NCI-H2196 (cell line): ENCODE results near the gene MTREX.

Experiments used
- DNase-seq: peaks from one replicate; lab custom pipeline; 2025; ENCODE audit not compliant: unreplicated experiment; lab: John Stamatoyannopoulos, UW

Gene MTREX

DNA sequence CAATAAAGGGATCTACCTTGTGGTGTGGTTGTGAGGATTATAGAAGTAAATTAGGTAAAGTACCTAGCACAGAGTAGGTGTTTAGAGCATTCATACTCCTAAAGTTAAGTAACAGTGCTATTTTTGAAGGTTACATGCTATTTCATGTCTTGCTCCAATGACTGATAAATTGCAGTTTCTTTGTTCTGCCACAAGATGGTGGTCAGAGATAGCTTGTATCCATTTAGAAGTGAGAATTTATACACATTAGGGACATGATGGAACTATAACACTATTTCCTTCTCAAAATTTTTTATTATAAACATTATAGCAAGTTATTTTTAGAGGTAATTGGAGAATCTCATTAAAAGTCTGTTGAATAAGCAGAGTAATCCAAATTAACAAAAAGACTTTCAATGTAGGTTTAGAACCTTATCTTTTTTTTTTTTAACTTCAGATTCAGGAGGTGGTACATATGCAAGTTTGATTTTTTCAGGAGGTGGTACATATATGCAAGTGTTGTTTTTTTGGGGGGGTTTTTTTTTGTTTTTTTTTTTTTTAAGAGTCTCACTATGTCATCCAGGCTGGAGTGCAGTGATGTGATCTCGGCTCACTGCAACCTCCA lies 17.1 kb downstream of the MTREX start:
- peak; percentile 9 for DNase-seq

DNA sequence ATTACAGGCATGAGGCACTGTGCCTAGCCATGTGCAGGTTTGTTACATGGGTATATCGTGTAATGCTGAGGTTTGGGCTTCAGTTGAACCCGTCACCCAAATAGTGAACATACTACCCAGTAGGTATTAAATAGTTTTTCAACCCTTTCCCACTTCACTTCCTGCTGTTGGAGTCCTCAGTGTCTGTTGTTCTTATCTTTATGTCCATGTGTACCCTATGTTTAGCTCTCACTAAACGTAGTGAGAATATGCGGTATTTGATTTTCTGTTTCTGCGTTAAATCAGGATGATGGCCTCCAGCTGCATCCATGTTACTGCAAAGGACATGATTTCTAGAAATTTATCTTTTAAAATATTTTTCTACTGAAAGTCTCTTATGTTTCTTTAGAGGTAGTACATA lies 17.8 kb downstream of the MTREX start:
- no peak for DNase-seq

DNA sequence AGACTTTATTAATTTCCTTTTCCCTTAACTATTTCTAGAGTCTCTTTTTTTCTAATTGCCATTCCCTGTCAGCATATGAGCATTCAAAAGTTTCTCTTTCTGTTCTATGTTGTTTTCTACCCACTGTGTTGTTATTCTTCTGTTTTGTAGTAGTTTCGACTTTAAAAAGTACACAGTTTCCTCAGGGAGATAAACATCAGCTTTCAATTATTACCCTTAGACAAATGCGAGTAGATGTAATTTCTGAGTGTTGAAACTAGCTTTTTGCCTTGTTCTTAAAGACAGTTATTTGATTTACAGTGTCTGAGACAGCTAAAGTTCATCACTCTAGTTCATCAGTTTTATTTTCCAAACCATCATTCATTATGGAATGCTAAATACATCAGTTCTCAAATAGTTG lies 19.5 kb downstream of the MTREX start:
- no peak for DNase-seq

DNA sequence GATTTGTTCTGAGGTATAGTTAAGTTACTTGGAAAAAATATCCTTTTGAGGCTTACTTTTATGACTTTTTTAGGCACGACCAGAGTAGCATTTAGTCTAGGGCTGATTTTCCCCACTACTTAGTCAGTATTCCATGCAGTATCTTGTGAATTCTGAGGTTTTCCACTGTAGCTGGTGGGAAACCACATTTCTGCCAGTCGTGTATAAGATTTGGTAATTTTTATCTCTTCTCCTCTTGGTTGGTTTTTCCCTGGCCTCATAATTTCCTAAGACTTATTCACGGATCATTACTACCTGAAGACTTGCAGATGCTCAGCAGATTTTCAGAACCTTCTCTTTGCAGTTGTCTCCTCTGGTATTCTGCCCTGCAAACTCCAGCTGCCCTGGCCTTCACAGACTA lies 23.5 kb downstream of the MTREX start:
- no peak for DNase-seq

DNA sequence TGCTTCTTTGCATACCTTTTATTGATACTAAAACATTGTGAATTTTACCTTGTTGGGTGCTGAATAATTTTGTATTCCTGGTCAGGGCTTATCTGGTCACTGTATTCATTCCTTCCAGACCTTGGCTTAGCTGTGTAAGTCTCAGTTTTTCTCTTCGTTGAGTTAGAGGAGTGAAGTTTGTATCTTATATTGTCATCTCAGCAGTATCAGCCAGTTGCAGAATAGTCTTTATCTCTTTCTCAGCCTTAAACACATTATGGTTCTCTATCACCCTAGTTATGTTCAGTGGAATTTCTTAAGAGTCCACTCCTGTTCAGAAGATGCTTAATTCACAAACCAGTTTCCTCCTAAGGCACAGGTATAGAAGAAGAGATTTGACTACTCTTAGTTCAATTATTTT lies 25.2 kb downstream of the MTREX start:
- no peak for DNase-seq

DNA sequence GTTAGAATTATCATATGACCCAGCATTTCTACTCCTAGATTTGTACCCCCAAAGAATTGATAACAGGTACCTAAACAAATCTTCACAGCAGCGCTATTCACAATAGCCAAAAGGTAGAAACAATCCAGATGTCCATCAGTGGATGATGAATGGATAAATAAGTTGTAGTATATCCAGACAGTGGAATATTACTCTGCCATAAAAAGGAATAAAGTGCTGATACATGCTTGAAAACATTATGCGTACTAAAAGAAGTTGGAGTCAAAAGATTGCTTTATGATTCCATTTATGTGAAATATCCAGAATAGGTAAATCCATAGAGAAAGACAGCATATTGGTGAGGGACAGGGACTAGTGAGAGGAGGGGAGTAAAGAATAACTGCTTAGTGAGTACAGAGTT lies 26.0 kb downstream of the MTREX start:
- no peak for DNase-seq

DNA sequence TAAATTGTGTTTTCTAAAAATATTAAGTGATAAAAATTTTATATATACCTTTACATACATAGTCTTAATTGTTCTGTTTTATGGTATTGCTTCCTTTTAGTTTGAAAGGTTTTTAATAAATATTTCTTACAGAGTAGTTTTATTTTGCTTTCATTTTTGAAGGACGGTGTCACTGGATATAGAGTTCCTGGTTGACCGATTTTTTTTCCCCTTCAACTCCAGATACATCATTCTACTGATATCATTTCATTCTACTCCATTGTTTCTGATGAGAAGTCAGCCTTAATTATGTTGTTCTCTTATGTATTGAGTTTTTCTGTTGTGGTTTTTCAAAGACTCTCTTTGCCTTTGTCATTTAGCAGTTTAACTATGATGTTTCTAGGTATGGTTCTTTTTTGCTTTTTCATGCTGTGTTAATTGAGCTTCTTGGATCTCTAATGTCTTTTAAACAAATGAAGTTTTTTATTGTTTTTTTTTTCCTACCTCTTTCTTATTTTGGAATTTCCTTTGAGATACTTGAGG lies 30.4 kb downstream of the MTREX start:
- no peak for DNase-seq

DNA sequence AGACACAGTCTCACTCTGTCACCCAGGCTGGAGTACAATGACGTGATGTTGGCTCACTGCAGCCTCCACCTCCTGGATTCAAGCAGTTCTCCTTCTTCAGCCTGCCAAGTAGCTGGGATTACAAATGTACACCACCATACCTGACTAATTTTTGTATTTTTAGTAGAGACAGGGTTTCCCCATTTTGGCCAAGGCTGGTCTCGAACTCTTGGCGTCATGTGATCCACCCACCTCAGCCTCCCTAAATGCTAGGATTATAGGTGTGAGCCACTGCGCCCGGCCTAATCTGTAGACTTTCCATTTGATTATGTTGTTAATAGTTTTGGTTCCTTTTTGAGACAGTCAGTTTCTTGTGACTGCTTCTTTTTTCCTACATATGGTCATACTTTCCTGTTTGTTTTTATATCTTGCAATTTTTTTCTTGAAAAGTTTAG lies 31.0 kb downstream of the MTREX start:
- no peak for DNase-seq

DNA sequence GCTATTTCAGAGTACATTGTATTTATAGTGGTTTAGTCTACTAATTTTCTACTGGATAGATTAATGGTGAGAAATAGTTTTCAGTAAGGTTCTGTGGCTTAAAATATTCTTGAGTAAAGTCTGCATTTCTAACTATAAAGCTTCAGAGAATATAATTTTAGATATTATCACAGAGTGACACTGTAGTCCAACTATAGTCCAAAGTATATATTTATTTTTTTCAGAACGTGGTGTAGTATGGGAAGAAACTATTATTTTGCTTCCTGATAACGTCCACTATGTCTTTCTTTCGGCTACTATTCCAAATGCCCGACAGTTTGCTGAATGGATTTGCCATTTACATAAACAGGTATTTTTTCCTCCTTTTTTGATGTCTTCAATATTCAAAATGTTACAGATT lies 35.3 kb downstream of the MTREX start:
- DNase-seq: no peak

DNA sequence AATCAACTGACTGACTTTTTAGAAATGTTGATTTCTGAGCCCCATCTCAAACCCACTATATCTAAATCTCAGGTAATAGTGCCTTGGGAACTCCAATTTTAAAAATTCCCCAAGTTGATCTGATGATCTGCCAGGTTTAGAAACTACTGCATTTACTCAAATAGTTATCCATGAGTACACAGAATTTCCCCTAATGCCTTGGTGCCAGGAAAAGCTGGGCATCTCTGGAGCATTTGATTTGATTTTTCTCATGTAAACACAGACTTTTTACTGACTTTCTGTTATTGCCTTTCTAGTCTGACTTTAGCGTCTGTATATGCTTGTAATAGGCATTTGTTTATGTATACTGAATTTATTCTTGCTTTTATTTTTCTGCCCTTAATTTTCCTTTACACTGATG lies 35.8 kb downstream of the MTREX start:
- no peak for DNase-seq

DNA sequence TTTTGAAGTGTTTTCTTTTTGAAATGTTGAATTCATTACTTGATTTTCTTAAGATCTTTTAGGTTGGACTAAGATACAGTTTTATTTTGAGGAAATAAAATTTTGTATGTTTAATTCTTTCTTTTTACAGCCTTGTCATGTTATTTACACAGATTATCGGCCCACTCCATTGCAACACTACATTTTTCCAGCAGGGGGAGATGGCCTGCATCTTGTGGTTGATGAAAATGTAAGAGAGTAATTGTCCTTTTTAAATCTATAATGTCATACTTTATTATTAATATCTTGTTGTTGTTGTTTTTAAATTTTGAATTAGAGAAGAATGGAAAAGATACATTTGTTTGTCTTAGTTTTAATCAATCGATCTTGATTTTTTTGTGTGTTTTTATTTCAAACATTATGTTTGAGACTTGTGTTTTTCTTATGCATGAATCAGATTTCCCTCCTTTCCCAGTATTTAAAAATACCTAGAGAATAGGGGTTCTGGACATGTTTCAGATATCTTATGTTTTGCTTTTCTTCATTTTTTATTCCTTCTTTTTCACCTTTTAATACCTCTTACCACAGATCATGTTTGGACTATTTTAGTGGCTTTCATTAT lies 36.7 kb downstream of the MTREX start:
- peak; percentile 35 for DNase-seq

DNA sequence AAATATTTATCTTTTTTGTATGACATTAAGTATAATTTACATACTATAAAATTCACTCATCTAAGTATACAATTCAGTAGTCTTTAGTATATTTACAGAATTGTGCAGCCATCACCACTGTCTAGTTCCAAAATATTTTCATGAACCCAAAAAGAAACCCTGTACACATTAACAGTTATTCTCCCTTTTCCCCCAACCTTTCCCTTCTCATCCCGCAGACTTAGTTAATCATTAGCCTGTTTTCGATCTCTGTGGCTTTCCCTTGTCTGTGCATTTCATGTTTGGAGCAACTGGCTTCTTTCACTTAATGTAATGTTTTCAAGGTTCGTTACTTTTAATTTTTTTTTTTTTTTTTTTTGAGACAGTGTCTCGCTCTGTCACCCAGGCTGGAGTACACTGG lies 37.5 kb downstream of the MTREX start:
- DNase-seq: no peak

DNA sequence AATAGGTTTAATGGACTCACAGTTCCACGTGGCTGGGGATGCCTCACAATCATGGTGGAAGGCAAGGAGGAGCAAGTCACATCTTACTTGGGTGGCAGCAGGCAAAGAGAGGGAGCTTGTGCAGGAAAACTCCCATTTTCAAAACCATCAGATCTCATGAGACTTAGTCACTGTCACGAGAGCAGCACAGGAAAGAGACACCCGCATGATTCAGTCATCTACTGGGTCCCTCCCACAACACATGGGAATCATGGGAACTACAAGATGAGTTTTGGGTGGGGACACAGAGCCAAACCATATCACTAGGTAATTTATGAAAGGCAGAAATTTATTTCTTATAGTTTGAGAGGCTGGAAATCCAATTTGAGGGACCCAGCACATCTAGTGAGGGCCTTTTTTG lies 40.0 kb downstream of the MTREX start:
- DNase-seq: no peak

DNA sequence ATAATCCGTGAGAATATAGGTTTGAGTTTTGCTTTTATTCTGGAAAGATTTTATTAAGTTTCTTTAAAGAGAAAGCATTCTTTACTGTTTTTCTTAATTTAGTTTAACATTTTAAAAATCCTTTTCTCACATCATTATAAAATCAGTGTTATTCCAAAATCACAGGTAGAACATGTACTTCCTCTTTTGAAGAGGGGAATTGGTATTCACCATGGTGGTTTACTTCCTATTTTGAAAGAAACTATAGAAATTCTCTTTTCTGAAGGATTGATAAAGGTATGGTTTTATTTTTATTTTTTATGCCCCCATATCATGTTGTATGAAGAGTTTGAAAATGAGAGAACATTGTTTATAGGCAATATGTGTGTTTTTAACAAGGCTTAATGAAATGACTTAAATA lies 43.0 kb downstream of the MTREX start:
- no peak for DNase-seq

DNA sequence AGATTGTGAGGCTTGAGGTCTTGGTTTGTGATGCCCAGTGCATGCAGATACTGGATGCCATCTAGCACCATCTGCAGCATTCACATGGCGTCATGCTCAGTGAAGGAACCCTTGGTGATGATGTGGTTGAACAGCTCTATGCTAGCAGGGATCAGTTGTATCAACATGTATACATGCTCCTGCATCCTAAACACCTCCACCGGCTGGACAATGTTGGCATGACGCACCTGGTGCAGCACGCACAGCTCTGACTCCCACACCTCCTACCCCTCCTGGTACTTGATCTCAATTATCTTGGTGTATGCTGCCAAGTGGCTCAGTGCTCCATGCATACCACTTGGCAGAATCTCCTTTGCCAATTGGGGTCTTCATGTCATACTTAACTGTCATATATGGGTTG lies 49.1 kb downstream of the MTREX start:
- DNase-seq: no peak

DNA sequence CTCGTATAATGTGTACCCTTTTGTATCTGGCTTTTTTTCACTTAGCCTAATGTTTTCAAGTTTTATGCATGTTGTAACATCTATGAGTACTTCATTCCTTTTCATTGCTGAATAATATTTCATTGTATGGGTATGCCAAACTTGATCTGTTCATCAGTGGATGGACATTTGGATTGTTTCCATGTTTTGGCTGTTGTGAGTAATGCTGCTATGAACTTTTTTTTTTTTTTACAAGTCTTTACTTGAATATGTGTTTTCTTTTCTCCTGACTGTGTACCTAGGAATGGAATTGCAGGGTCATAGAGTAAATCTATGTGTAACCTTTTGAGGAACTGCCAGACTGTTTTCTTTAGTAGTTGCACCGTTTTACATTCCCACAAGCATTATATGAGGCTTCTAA lies 52.4 kb downstream of the MTREX start:
- no peak for DNase-seq

DNA sequence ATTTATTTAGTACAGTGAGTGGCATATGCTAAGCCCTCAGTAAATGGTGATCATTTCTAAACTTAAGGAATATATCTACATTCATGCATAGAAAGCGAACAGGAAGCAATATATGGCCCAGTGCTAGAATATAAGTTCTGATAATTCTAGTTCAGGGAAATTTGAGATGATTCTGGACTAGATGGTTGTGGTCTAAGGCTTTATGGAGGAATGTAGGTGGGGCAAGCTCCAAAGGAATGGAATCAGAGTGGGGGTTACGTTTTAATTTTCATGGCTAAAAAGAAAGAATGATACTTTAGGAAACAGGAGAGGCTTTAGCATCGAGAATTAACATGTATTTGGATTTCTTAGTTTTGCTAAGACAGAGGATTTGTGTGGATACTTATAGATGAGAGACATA lies 56.1 kb downstream of the MTREX start:
- DNase-seq: no peak

DNA sequence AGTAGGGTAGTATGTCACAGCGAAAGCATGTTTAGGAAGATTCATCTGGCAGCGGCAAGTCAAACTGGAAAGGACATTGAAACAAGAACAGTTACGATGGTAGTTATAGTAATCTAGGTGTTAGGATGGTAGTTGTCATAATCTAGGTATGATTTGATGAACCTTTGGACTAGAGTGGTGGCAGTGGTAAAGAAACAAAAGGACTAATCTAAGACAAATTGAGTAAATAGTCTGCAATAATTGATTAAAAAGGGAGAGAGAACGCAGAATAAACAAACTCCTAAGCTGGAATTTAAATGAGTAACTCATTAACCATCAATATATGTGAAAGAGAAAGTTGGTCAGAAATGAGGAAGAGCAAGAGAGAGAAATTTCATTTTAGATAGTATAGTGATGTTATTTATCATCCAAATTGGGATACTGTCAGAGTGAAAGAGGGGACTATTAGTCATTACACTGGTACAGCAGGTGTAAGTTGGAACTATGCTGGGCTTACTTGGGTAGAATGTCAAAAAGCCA lies 56.8 kb downstream of the MTREX start:
- no peak for DNase-seq

DNA sequence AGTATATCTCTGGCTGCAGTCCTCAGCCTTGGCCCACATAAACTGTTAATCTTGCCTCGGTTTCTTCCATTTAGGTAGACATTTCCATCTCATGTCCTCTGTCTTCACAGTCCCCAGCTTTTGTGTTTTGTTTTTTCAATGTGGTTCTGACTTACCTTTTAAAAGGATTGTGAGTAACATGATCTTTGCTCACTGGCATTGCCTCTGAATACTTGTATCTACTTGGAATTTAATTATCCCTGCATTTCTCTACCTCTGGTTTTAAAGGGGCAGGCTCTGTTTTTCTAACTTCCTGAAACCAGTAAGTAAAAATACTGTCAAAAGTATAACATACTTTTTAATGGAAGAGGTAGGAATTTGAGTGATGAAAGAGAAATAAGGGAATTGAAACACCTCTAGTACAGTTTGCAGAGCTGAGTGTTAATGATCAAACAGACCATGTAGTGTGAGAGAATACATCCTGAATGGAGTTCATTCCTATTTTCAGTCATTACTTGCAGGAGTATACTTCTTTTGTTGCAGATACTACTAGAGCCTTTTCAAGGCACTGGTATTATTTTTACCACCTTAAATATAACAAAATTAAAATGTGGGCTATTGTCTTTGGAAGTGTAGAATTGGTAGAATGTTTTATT lies 62.6 kb downstream of the MTREX start:
- DNase-seq: no peak

DNA sequence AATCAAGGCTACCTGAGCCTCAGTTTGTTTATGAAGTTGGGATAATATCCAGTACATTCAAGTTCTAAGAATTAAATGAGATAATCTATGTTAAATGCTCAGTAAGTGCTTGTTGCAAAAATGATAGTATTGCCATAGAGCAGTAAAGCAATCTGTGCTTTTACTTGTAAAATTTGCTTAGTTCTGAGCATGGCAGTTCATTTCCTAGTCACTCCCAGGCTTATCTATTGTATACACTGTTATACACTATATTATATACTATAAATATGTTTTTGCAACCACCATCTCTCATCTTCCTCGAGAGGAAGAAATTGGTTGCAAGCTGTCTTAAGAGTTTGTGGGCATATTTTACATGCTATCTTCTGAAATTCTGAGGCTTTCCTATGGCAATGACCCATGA lies 63.4 kb downstream of the MTREX start:
- no peak for DNase-seq

DNA sequence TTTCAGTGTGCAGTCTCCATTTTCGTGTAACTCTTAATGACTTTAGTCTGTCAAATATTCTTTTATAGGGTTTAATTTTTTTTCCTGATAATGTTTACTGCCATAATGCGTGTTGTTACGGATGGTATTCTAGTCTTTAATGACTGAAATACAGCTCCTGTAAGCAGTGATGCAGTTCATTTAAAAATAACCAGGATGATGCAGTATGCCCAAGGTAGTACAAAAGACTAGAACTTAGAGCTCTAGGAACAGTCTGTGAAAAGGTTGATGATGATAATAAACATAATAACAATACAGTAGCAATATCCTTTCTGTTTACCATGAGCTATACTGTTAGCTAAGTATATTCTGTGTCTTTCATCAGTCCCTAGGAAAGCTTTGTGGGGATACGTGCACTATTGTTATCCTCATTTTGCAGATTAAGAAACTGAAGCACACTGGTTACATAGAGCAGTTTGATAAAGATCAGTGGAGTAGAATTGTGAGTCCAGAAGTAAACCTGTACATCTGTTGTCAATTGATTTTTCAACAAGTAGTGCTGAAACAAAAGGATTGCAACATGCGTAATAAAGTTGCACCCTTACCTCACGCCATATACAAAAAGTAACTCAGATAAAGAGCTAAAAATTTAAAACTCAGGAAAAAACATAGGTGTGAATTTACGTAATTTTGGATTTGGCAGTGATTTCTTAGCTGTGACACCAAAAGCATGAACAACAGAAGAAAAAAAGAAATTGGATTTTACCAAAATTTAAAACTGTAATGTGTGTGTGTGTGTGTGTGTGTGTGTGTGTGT lies 64.5 kb downstream of the MTREX start:
- no peak for DNase-seq

DNA sequence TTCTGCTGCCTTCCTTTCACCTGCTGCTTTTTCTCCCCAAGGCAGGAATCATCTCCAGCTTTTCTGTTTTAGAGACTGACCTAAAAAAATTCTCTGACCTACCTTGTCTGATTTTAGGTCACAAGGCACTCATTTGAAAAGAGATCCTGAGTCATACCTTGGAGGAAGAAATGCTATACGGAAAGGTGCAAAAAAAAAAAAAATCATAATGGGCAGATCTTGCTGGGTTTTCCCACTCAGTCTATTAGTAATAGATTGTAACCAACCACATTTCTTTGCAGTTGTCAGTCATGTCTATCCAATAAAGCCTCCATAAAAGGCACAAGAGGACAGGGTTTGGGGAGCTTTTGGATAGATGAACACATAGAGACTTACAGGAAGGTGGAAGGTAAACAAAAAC lies 70.0 kb downstream of the MTREX start:
- no peak for DNase-seq
